Testis (tissue), 3 donors: ENCODE data around the gene SEPTIN8. TPM values are rescaled to one million over a fixed set of nuclear protein-coding genes. Genes with fewer than 3 reads are reported as not detected.

Experiments
- DNase-seq: peaks from one replicate; pipeline ENCODE4 v3.0.0-alpha.2; 2019
- H3K27ac ChIP-seq, 2 donors: fragments of 200-600 bp; sonication (generic); one replicate each; pipeline ENCODE4 v1.5.1; 2019
- H3K27me3 ChIP-seq: fragments of 200-600 bp; sonication (generic); one replicate; pipeline ENCODE4 v1.5.1; 2019
- H3K36me3 ChIP-seq: fragments of 200-600 bp; sonication (generic); one replicate; pipeline ENCODE4 v1.5.1; 2017; ENCODE audit warnings: low read depth; ENCODE audit errors: missing control alignments
- H3K4me1 ChIP-seq: fragments of 200-600 bp; sonication (generic); one replicate; pipeline ENCODE4 v1.5.1; 2019
- H3K4me3 ChIP-seq, 2 donors: fragments of 200-600 bp; sonication (generic); one replicate each; pipeline ENCODE4 v1.5.1; 2017 to 2019
- H3K9me3 ChIP-seq: fragments of 200-600 bp; sonication (generic); one replicate; pipeline ENCODE4 v1.5.1; 2017
- CTCF ChIP-seq, 3 experiments: fragments of 450-650 bp in 2 of 3; fragments of 200-600 bp in 1 of 3; sonication (generic) in 1 of 3; IDR thresholded peaks; one replicate each; pipeline ENCODE4 v1.5.1; 2016 to 2019; ENCODE audit warnings: antibody characterized with exemption in 3 of 3, mild to moderate bottlenecking in 2 of 3, moderate library complexity in 1 of 3
- POLR2A ChIP-seq: fragments of 450-650 bp; IDR thresholded peaks from one replicate; pipeline ENCODE4 v1.6.1; 2017; ENCODE audit warnings: antibody characterized with exemption, mild to moderate bottlenecking, moderate library complexity
- WGBS, 2 donors: methylation state at CpG; one replicate each; pipeline ENCODE4 v1.1.5; 2018; 5-methylcytosine and 5-hydroxymethylcytosine counted together
- intact Hi-C: fragments of 100-400 bp; cut with DNase I; formaldehyde crosslinking; loops from one replicate; pipeline ENCODE4 v1.15.1; 2023; ENCODE audit warnings: low total_unique reads
- polyA plus RNA-seq: library from polyadenylated mRNA; stranded (reverse); fragments of 350-450 nt; fragmentation: Illumina TruSeq; extraction: RNeasy Lipid Tissue Mini Kit (QIAGEN cat#74804); gene quantifications from one replicate; pipeline ENCODE4 v1.2.3, GENCODE V29; 2014; ENCODE audit warnings: low read depth, low replicate concordance; ENCODE audit not compliant: insufficient read depth
- total RNA-seq, 2 donors: library from RNA; depleted of rRNA; stranded (reverse); fragments of >200 nt; gene quantifications; one replicate each; pipeline ENCODE4 v1.2.3, GENCODE V29; 2016

SEPTIN8 gene
- total and polyA plus RNA-seq, 3 donors from 2014 or later = 12.4 to 16.4 (median 13.9) TPM

- TF ChIP-seq CTCF (IDR thresholded peaks at IDR 0.05) = no peak
- TF ChIP-seq POLR2A = no peak
- no peak for DNase-seq
- no peak overlapping the region for H3K27ac ChIP-seq
- H3K4me1 ChIP-seq = no peaks in the 10 kb centered on the region
- no peaks in the 10 kb centered on the region for H3K36me3 ChIP-seq
- H3K9me3 ChIP-seq = no peaks in the 10 kb centered on the region
- WGBS, 2 donors = 87 to 93% methylated on average over 13 of the region's 13 CpGs
- H3K27me3 ChIP-seq = no peaks in the 10 kb centered on the region
- no peak overlapping the region for H3K4me3 ChIP-seq
- intact Hi-C loops = no loop called here
Observed at GRCh38 chr5:132758451-132758850, 18.6 kb downstream of the SEPTIN8 start.

- H3K36me3 ChIP-seq = no peaks in the 10 kb centered on the region
- peaks cover 3% of the 10 kb centered on the region for H3K4me1 ChIP-seq
- intact Hi-C loops = no loop called here
- no peak for DNase-seq
- TF ChIP-seq POLR2A (no peak), CTCF (IDR thresholded peaks at IDR 0.05) (no peak)
- no peak overlapping the region for H3K27ac ChIP-seq
- no peak overlapping the region for H3K4me3 ChIP-seq
- H3K9me3 ChIP-seq = no peaks in the 10 kb centered on the region
- 89% methylated on average over 5 of the region's 5 CpGs for WGBS, 2 donors
- no peaks in the 10 kb centered on the region for H3K27me3 ChIP-seq
Observed at GRCh38 chr5:132756542-132756941, 20.5 kb downstream of the SEPTIN8 start.

- no peak for DNase-seq
Observed at GRCh38 chr5:132754947-132755346, 22.1 kb downstream of the SEPTIN8 start.

GRCh38 chr5:132754111-132754510 lies 22.9 kb downstream of the SEPTIN8 start:
- no peak for TF ChIP-seq POLR2A
- no peak for TF ChIP-seq CTCF (IDR thresholded peaks at IDR 0.05)

More at GRCh38 chr5:132754947-132755346, 22.1 kb downstream of the SEPTIN8 start:
- Histone ChIP-seq H3K4me3 (no peak overlapping the region), H3K4me1 (peaks cover 3% of the 10 kb centered on the region), H3K9me3 (no peaks in the 10 kb centered on the region), H3K27me3 (no peaks in the 10 kb centered on the region), H3K27ac (no peak overlapping the region), H3K36me3 (no peaks in the 10 kb centered on the region)
- TF ChIP-seq CTCF (IDR thresholded peaks at IDR 0.05) (no peak), POLR2A (no peak)
- intact Hi-C loops = no loop called here

DNA sequence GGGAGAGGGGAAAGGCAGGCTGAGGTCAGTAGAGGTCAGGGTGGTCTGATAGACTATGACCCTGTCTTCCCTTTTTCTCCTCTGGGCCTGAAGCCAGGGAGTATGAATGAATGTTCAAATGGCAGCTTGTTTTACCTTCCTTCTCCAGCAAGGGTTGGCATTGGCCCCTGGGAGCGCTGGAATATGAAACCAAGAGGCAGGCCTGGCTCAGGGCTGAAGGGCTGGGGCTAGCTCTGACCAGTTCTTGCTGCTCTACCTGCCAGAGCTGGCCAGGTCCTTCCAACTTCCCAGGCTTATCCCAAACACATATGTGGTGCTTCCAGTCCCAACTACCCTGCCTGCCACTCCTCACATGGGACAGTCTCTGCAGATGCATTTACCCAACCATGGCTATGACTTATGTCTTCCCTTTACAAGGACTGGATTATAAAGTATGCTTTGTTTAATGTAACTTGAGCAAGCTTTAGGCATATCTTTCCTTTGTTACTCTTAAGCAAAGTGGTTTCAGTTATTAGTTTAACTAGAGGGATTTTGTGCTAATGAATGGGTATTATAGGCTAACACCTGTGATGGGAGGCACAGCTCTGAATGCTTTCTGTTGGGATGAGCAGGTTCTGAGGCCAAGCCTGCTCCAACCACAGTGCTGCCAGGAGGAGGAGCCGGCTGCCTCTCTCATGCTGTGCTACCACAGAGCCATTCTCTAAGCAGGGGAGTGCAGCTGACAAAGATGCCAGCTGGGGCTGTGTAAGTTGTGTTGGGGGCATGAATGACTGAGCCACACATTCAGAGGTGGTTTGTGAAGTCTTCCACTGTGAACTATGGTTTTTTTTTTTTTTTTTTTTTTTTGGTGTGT lies 23.7 kb downstream of the SEPTIN8 start:
- Histone ChIP-seq H3K9me3 (no peaks in the 10 kb centered on the region), H3K36me3 (no peaks in the 10 kb centered on the region), H3K4me3 (no peak overlapping the region), H3K27me3 (no peaks in the 10 kb centered on the region), H3K4me1 (peaks cover 3% of the 10 kb centered on the region), H3K27ac (no peak overlapping the region)
- intact Hi-C loops = no loop called here
- DNase-seq = peak; percentile 50
- WGBS, 2 donors = 80 to 83% methylated on average over 2 of the region's 2 CpGs
- no peak for TF ChIP-seq POLR2A

More at GRCh38 chr5:132754111-132754510, 22.9 kb downstream of the SEPTIN8 start:
- H3K27ac ChIP-seq = no peak overlapping the region
- WGBS, 2 donors = 95 to 99% methylated on average over 4 of the region's 4 CpGs
- H3K4me3 ChIP-seq = no peak overlapping the region
- H3K9me3 ChIP-seq = no peaks in the 10 kb centered on the region
- H3K4me1 ChIP-seq = peaks cover 3% of the 10 kb centered on the region
- intact Hi-C loops = no loop called here
- H3K36me3 ChIP-seq = no peaks in the 10 kb centered on the region
- H3K27me3 ChIP-seq = no peaks in the 10 kb centered on the region
- DNase-seq = no peak
